ENCODE data around the gene SLC25A26.
"Not testable (repeated sequence)": the region's sequence is repeated elsewhere in the genome, so short reads cannot be mapped to it uniquely, and the experiment has no call there.

The SLC25A26 gene

DNA sequence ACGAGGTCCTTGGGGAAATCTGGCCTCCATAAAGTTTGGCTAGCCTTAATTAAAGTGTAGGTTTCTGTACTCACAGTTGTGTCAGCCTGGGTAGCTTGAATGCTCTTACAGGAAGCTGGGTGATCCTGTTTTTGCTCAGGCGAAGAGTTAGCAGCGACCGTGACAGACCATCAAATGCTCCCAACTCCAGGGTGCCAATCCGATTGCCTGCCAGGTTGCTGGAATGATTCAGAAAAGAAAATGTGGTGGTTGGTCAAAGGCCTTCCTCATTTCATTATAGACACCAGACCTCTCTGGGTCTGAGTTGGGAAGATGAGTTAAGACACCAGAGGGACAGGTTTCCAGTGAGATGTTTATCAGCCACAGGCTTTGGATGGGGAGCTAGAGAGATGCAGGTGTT, 194.0 kb downstream of the SLC25A26 start:
- DNase-seq: no peak

DNA sequence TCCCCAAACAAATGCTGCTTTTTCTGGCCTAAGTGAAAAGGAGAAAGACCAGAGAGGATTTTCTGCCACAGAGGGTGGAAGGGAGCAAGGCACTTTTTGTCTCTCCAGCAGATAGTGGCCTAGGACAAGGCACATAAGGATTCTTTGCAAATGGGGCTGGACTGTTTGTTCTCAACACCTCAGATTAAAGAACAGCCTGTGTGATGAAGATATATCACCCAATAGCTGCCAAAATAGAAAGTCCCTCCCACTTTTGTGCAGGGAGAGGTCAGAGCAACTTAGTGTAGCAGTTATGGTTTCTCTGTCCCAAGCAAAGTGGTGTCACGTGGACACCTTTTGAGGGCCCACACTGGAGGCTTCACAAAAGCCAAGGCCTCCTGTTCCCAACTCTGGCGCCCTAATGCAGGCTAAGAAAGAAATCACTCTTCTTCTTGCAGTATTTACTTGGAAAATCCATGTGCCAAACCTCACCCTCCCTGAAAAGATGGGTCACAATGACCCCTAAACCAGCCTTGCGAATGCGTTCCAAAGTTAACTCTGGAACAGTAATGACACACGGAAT, 195.1 kb downstream of the SLC25A26 start:
- DNase-seq: no peak

DNA sequence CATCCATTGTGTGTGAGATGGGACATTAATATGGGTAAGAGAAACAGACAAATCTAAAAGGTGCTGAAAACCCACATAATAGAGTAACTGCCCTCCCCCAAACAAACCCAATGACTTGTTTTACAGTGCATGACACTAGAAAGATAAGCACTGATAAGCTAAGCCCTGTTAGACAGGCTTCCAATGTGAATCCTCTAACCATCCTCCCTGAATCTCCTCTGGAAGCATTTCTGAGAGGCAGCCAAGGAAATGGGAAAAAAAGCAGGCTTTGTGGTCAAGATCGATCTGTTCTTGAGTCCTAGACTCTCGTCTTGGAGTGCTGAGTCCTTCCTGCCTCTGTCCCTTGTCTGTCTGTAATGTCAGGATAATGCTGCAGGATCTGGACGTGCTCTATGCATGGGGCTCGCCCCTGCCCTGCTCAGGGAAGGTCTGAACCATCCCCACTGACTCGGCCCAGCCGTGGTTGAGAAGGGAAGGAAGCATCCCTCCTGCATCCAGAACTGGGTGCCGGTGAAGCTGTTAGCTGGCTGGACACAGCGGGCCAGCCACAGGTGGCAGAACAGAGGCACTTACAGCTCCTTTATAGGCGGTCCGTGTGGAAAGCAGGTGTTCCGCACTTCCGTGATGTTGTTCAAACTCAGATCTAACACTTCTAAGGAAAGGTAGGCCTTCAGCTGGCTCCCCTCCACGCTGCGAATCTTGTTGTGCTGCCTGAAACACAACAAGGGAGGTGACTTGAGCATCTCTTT, 195.9 kb downstream of the SLC25A26 start:
- no peak for DNase-seq

DNA sequence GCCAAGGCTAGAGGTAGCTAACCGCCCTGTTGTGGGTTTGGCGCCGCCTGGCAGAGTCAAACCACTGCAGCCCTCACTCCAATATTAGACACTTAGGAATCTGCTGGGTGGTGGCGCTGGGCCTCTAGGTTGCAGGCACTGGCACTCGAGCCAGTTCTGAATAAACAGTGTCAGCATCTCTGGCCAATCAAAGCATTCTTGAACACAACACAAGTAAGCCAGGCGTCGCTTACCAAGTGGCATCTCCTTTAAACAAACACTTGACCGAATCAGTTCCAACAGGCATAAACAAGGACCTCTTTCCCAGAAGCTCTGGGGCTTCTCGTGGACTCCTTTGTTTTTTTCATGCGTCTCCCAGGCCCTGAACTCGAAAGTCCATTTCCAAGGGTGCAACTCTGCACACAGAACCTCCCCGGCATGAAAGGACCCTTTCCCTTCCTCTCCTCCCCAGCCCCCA, 197.7 kb downstream of the SLC25A26 start:
- DNase-seq: no peak

DNA sequence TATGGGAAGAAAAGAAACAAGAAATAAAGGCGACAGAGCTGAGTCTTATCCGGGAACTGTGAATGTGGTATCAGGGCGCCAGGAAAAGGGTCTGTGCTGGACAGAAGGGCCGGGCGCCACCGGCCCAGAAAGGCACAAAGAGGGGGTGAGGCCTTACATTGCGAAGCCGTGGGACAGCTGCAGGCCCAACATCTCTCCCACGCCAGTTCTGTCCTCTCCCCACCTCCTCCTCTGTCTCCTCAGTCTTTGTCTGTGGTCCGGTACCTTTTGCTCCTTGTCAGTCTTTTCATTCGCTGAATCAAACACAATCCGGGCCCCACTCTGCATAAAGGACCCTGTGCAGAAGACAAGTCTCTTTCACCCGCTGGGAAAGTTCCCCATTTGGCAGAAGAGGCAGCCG, 198.2 kb downstream of the SLC25A26 start:
- no peak for DNase-seq

DNA sequence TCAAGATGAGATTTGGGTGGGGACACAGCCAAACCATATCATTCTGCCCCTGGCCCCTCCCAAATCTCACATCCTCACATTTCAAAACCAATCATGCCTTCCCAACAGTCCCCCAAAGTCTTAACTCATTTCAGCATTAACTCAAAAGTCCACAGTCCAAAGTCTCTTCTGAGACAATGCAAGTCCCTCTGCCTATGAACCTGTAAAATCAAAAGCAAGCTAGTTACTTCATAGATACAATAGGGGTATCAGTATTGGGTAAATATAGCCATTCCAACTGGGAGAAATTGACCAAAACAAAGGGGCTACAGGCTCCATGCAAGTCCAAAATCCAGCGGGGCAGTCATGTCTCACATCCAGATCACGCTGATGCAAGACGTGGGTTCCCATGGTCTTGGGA, 200.3 kb downstream of the SLC25A26 start:
- DNase-seq: not testable (repeated sequence)

DNA sequence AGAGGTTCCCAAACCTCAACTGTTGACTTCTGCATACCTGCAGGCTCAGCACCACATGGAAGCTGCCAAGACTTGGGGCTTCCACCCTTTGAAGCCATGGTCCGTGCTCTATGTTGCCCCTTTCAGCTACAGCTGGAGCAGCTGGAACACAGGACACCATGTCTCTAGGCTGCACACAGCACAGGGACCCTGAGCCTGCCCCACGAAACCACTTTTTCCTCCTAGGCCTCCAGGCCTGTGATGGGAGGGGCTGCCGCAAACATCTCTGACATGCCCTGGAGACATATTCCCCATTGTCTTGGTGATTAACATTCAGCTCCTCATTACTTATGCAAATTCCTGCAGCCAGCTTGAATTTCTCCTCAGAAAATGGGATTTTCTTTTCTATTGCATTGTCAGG, 201.1 kb downstream of the SLC25A26 start:
- not testable (repeated sequence) for DNase-seq

DNA sequence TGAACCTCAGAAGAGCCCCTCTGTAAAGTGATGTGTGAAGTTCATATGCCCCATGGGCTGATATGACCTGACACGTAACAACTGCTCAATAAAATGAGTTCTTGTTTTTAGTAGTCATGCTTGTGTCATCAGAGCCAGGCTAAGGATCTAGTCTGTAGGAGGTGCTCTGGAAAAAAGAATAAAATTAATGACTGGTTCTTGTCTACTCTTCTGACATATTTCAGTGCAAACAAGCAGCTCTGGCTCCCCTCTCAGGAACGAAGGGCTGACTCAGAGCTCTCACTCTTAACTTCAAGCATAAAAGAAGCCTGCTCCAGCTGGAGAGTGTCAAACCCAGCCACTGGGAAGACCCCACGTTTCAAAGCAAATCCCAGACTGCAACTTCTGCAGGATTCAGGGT, 203.0 kb downstream of the SLC25A26 start:
- DNase-seq: no peak

DNA sequence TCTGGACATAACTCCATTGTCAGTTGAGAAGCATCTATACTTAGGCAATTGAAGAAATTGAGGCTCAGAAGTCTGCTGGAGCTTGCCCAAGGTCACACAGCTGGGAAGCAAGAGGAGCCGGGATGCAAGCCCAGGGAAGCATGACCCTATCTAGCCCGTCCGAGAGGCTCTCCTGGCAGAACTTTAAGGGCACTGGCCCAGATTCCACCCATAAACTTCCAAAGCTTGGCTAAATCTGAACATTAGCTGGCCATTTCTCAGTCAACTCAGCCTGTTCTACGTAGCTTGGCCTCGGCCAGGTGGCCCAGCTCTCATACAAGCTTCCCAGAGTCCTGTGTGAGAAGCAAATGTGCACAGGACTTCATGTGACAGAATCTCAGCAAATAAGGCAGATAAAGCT, 204.2 kb downstream of the SLC25A26 start:
- DNase-seq: no peak

DNA sequence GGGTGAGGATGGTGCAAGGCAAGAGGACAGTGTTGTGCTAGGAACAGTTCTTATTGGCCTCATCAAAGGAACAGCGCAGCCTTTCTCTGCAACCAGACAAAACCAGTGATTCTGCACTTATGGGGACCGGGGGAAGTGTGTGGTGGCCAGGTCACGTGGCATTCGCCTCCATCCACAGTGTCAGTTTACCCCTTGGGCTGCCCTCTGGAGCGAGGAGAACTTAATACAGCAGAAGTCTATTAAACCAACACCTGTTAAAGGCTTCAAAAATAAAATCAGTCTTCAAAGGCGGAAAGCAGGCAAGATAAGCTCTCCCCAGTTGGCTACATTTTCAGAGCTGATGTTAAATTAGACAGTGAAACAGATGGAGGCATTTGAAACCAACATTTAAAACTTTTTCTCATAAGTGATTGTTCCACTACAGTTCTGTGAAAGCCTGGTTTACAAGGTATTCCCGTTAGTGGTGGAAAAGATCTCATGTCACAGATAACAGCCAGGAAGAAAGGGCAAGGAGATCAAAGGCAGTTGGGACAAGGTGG, 204.8 kb downstream of the SLC25A26 start:
- DNase-seq: no peak

DNA sequence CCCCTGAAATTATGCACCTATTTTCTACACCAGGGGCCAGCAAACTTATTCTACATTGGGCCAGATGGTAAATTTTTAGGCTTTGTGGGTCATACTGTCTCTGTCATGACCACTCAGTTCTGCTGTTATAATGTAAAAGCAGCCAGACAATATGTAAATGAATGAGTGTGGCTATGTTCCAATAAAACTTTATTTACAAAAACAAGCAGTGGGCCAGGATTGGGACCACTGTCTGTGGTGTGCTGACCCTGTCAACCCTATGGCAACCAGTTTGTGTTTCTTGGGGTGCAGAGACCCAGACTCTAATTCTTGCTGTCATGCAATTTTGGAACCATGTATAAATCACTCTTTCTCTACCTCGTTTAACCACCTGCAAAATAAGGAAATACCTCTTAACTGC, 205.3 kb downstream of the SLC25A26 start:
- no peak for DNase-seq

DNA sequence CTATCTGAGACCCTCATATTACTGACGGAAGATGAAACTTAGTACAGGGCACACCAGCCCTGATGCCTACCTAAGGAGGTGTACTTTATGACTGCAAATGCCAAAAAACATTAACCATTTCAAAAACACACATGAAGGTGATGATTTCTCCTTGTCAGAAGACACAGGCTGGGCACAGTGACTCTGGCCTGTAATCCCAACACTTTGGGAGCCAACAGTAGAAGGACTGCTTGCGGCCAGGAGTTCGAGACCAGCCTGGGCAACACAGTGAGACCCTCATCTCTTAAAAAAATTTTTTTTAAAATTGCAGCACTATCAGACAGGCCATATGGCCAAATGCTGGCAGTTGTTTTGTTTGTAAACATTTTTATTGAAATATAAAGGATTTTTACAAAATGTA, 206.6 kb downstream of the SLC25A26 start:
- DNase-seq: no peak

DNA sequence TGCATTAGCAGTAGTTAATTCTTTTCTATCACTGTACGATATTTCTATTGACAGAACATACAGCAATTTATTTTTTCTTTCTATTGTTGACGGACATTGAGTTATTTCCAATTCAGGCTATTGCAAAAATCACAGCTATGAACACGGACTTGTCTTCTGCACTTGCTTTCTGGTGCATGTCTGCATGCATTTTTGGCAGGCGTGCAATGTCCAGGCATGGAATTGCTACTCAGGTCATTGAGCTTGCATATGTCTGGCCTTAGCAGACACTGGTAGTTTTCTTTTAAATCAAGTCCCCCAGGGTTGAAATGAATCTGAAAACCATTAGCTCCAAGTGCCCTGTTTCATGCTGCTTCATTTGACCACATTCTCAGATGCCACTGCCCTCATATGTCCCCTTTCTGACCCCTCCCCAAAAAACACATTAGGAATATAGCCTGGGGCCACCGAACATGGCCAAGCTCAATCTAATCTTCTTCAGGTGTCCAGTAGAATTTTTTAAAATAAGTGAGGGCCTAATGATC, 207.2 kb downstream of the SLC25A26 start:
- DNase-seq: no peak

Measured in NCI-H2081 (cell line).